Keratinocyte (primary cell): ENCODE measurements around the gene PMIS2. TPM values are rescaled to one million over a fixed set of nuclear protein-coding genes. Genes with fewer than 3 reads are reported as not detected.

Experiments used
- DNase-seq: peaks from one replicate; pipeline ENCODE4 v3.0.0-alpha.2; 2011; ENCODE audit warnings: low read depth, missing footprints, low spot score
- FAIRE-seq: peaks from 2 replicates; lab custom pipeline; 2011; peaks lifted over from hg19 to GRCh38; lab: Jason Lieb, UNC
- H2AFZ ChIP-seq: 2 replicates; pipeline ENCODE4 v1.6.0; 2012; ENCODE audit warnings: low read length, control low read depth, inconsistent platforms; ENCODE audit not compliant: control insufficient read depth
- H3K27ac ChIP-seq: 2 replicates; pipeline ENCODE4 v1.5.1; 2011; ENCODE audit warnings: low read length; ENCODE audit not compliant: control insufficient read depth, insufficient read depth
- H3K27me3 ChIP-seq: 3 replicates; pipeline ENCODE4 v1.6.0; 2011; ENCODE audit warnings: low read length; ENCODE audit not compliant: control insufficient read depth, insufficient read depth; ENCODE audit errors: extremely low read depth
- H3K36me3 ChIP-seq, 2 experiments: 2 replicates in 1 of 2; 3 replicates in 1 of 2; pipeline ENCODE4 v1.5.1; 2011; ENCODE audit warnings: low read length in 2 of 2, mild to moderate bottlenecking in 1 of 2; ENCODE audit not compliant: control insufficient read depth in 2 of 2, insufficient read depth in 2 of 2; ENCODE audit errors: extremely low read depth in 1 of 2
- H3K4me1 ChIP-seq: 3 replicates; pipeline ENCODE4 v1.5.1; 2011; ENCODE audit warnings: low read length; ENCODE audit not compliant: control insufficient read depth, insufficient read depth; ENCODE audit errors: extremely low read depth
- H3K4me2 ChIP-seq: 3 replicates; pipeline ENCODE4 v1.6.0; 2011; ENCODE audit warnings: low read depth, low read length; ENCODE audit not compliant: control insufficient read depth, insufficient read depth; ENCODE audit errors: extremely low read depth
- H3K4me3 ChIP-seq, 3 experiments: fragments of 200-600 bp in 1 of 3; sonication (generic) in 1 of 3; 2 replicates in 2 of 3; 3 replicates in 1 of 3; pipeline ENCODE4 v1.5.1; 2011 to 2016; ENCODE audit warnings: low read length in 3 of 3, mild to moderate bottlenecking in 3 of 3, control low read depth in 2 of 3, inconsistent platforms in 1 of 3, low read depth in 1 of 3, mixed read lengths in 1 of 3, mixed run types in 1 of 3, moderate library complexity in 1 of 3; ENCODE audit not compliant: control insufficient read depth in 2 of 3, insufficient read depth in 2 of 3; ENCODE audit errors: extremely low read depth in 1 of 3
- H3K79me2 ChIP-seq: 2 replicates; pipeline ENCODE4 v1.6.0; 2012; ENCODE audit warnings: low read length; ENCODE audit not compliant: control insufficient read depth, insufficient read depth
- H3K9ac ChIP-seq: 3 replicates; pipeline ENCODE4 v1.6.0; 2011; ENCODE audit warnings: low read length; ENCODE audit not compliant: control insufficient read depth, insufficient read depth; ENCODE audit errors: extremely low read depth
- H3K9me1 ChIP-seq: 3 replicates; pipeline ENCODE4 v1.6.0; 2011; ENCODE audit warnings: low read length; ENCODE audit not compliant: control insufficient read depth, insufficient read depth; ENCODE audit errors: extremely low read depth
- H3K9me3 ChIP-seq: 2 replicates; pipeline ENCODE4 v1.5.1; 2012; ENCODE audit warnings: low read depth, low read length; ENCODE audit not compliant: control insufficient read depth
- H4K20me1 ChIP-seq: 3 replicates; pipeline ENCODE4 v1.6.0; 2011; ENCODE audit warnings: low read length; ENCODE audit not compliant: control insufficient read depth, insufficient read depth; ENCODE audit errors: extremely low read depth
- CTCF ChIP-seq, 3 experiments: IDR thresholded peaks in 1 of 3; conservative IDR thresholded peaks in 1 of 3; optimal IDR thresholded peaks in 1 of 3; 2 replicates in 2 of 3; 3 replicates in 1 of 3; pipeline versions ENCODE3 to v1.5.1; 2011; ENCODE audit warnings: low read length in 3 of 3, mild to moderate bottlenecking in 3 of 3, moderate library complexity in 2 of 3, control low read depth in 1 of 3, inconsistent platforms in 1 of 3; ENCODE audit not compliant: insufficient read depth in 2 of 3; ENCODE audit errors: extremely low read depth in 1 of 3
- EZH2 ChIP-seq: IDR thresholded peaks from one replicate; pipeline ENCODE4 v1.6.1; 2012; ENCODE audit warnings: inconsistent platforms, mild to moderate bottlenecking, low read length, moderate library complexity
- dilution Hi-C: fragments of 300-500 bp; cut with MboI; formaldehyde crosslinking; loops from one replicate; pipeline ENCODE4 v1.7.0; 2020; ENCODE audit warnings: low sequenced_read_pairs; ENCODE audit not compliant: extremely low pct_ligation_motif_present
- polyA plus RNA-seq, 5 experiments: library from polyadenylated mRNA; depleted of rRNA in 3 of 5; stranded (reverse) in 3 of 5; stranded (forward) in 1 of 5; unstranded in 1 of 5; fragments of >200 nt; gene quantifications; 1 replicate in 1 of 5; 2 replicates in 3 of 5; 3 replicates in 1 of 5; pipeline versions ENCODE4 v1.2.1 to v1.2.3, GENCODE V29; 2011 to 2012; ENCODE audit warnings: missing spikeins in 2 of 5, low read depth in 1 of 5, low replicate concordance in 1 of 5

The PMIS2 gene
- polyA plus RNA-seq, 1 donor (not counting 4 experiments of a cell fraction or from before 2014, with no cell fraction given): not detected

- Histone ChIP-seq H3K4me3 (no peak overlapping the region), H3K79me2 (no peaks in the 10 kb centered on the region), H3K9me3 (no peaks in the 10 kb centered on the region), H3K27me3 (no peaks in the 10 kb centered on the region), H3K9ac (no peak overlapping the region), H3K9me1 (no peaks in the 10 kb centered on the region), H2AFZ (no peak overlapping the region), H3K27ac (no peak overlapping the region), H4K20me1 (no peaks in the 10 kb centered on the region), H3K4me1 (no peaks in the 10 kb centered on the region), H3K36me3 (peaks cover 0 to 2% of the 10 kb centered on the region in 2 experiments), H3K4me2 (no peak overlapping the region)
- FAIRE-seq (no peak), DNase-seq (no peak)
- dilution Hi-C loops: no loop called here
- TF ChIP-seq EZH2 (no peak), CTCF (optimal IDR thresholded peaks at IDR 0.05 in 1 of 3, IDR thresholded peaks at IDR 0.05 in 1 of 3, conservative IDR thresholded peaks at IDR 0.05 in 1 of 3; ENCODE audit: extremely low read depth in 1 of 3, insufficient read depth in 2 of 3, low read length in 3 of 3) (no peak)
These were observed 35.7 kb downstream of the PMIS2 start for GRCh38 chr19:35621708-35622107.

- no peaks in the 10 kb centered on the region for H3K9me3 ChIP-seq
- H4K20me1 ChIP-seq: no peaks in the 10 kb centered on the region
- no peak overlapping the region for H3K4me3 ChIP-seq
- H3K9me1 ChIP-seq: no peaks in the 10 kb centered on the region
- H2AFZ ChIP-seq: no peak overlapping the region
- H3K4me2 ChIP-seq: no peak overlapping the region
- TF ChIP-seq EZH2 (no peak), CTCF (optimal IDR thresholded peaks at IDR 0.05 in 1 of 3, IDR thresholded peaks at IDR 0.05 in 1 of 3, conservative IDR thresholded peaks at IDR 0.05 in 1 of 3; ENCODE audit: extremely low read depth in 1 of 3, insufficient read depth in 2 of 3, low read length in 3 of 3) (no peak)
- H3K4me1 ChIP-seq: no peaks in the 10 kb centered on the region
- no peaks in the 10 kb centered on the region for H3K27me3 ChIP-seq
- H3K36me3 ChIP-seq: peaks cover 0 to 2% of the 10 kb centered on the region in 2 experiments
- H3K79me2 ChIP-seq: no peaks in the 10 kb centered on the region
- no peak for FAIRE-seq
- dilution Hi-C loops: no loop called here
- no peak for DNase-seq
- H3K27ac ChIP-seq: no peak overlapping the region
- no peak overlapping the region for H3K9ac ChIP-seq
These were observed 36.8 kb downstream of the PMIS2 start for GRCh38 chr19:35622750-35623149.
